Measurements from ENCODE around the gene NMNAT2. TPM values are rescaled to one million over a fixed set of nuclear protein-coding genes. Genes with fewer than 3 reads are reported as not detected.

The NMNAT2 gene
- total RNA-seq, 1 experiment from 2014 or later = 0.07 TPM

DNA sequence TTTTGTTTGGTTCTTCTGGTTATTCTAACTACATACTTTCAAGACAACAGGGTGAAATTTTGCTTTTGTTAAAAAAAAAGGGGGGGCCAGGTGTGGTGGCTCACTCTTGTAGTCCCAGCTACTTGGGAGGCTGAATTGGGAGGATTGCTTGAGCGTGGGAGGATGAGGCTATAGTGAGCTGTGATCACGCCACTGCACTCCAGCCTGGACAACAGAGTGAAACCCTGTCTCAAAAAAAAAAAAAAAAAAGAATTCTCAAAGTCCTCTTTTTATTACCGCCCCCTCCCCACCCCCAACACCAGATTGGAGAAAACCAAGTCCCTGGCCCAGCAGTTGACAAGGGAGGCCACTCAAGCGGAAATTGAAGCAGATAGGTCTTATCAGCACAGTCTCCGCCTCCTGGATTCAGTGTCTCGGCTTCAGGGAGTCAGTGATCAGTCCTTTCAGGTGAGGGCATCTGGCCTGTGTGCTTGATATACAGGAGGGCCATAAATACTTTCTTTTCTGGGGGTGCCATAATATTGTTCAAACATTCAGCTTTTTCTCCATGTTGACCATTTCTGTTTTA lies 181.9 kb downstream of the NMNAT2 start:
- Histone ChIP-seq H3K9me3 (0 out of 2 replicates have a peak, but pooled peaks cover 2% of the 10 kb centered on the region), H3K27me3 (no peaks in the 10 kb centered on the region), H3K36me3 (no peaks in the 10 kb centered on the region), H3K4me3 (no peak overlapping the region)
- no peak for DNase-seq

DNA sequence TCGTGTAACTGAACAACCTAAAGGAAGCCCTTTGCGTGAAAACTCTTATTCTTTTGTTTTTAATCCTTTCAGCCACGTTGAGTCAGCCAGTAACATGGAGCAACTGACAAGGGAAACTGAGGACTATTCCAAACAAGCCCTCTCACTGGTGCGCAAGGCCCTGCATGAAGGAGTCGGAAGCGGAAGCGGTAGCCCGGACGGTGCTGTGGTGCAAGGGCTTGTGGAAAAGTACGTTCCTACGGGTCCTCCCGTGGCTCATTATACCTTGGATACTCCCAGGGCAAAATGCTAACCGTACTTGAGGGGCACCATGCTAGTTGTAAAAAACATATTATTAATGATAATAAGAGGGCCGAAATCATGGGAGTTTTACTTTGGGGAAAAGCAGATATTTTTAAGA lies 182.7 kb downstream of the NMNAT2 start:
- no peaks in the 10 kb centered on the region for H3K27me3 ChIP-seq
- peak overlapping the region; percentile 47 for H3K4me3 ChIP-seq
- peak; percentile 86 for DNase-seq
- no peaks in the 10 kb centered on the region for H3K36me3 ChIP-seq
- 0 out of 2 replicates have a peak, but pooled peaks cover 2% of the 10 kb centered on the region for H3K9me3 ChIP-seq

DNA sequence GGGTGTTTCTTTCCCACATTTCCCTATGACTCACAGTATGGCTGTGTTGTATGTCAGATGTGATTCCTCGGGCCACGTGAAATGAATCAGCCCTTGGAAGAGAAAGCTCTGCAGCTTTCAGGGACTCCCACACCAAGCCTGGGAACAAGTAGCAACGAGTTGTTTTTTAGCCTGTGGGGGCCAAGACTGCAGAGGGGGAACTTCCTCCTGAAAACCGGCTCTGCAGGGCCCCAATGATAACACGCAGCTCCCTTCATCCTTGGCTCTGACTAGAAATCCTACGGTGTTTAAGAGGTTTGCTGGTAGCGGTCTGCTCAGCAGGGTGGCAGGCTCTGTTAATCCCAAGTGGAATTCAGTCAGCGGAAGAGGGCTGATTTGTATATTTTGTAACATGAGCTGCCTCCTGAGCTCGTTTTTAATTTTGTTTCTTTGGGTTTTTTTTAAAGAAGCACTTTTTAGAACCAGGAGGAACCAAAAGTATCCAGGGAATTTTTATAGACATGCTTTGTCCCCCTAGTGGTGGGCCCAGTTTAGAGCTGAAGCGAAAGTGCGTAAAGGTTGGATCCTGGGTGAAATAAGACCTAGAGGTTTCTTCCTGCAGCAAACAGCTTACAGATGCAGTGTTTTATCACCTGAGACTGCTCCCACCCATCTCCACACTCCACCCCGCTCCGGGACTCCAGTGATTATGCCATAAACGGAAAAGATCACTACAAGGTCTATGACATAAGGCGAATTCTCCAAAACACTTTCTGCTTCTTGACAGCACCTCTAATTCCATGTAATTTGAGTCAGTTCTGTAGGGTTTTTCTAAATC lies 183.3 kb downstream of the NMNAT2 start:
- DNase-seq = peak; percentile 96
- Histone ChIP-seq H3K36me3 (no peaks in the 10 kb centered on the region), H3K4me3 (peak overlapping the region; percentile 47), H3K27me3 (no peaks in the 10 kb centered on the region), H3K9me3 (0 out of 2 replicates have a peak, but pooled peaks cover 2% of the 10 kb centered on the region)

DNA sequence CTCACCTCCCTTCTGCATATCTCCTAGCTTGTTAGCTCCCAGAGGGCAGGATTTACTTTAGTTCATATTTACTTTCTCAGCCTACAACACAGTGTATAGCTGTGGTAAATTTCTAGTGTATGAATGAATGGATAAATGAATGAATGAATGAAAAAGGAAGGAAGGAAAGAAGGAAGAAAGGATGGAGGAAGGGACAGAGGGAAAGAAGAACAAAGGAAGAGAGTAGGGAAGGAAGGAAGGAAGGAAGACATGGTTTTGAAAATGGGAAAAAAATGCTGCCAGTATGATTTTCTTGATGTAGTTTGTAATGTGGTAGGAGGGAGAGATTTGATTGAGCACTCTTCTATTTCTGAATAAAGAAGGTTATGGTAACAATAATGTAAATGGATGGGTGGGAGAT lies 185.1 kb downstream of the NMNAT2 start:
- no peak for DNase-seq
- no peaks in the 10 kb centered on the region for H3K9me3 ChIP-seq

DNA sequence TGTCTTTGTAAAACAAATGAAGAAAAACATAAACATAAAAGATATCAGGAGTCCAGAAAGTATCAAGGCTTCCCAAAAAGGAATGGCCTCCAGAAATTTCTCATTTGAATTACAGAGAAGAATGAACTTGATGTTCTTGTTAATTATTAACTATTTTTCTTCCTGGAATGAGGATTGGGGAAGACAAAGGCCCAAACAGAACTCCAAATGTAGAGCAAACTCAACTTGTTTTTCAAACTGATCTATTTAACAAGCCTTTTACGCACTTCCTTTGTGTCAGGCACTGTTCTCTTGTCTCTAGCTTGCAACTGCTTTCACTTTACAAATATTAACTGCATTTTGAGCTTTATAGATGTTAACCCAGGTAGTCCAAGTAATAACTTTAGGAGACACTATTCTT lies 186.6 kb downstream of the NMNAT2 start:
- Histone ChIP-seq H3K4me3 (no peak overlapping the region), H3K36me3 (no peaks in the 10 kb centered on the region), H3K27me3 (no peaks in the 10 kb centered on the region), H3K9me3 (no peaks in the 10 kb centered on the region)
- no peak for DNase-seq

More for the DNA sequence above, 185.1 kb downstream of the NMNAT2 start:
- no peaks in the 10 kb centered on the region for H3K36me3 ChIP-seq
- no peak overlapping the region for H3K4me3 ChIP-seq
- no peaks in the 10 kb centered on the region for H3K27me3 ChIP-seq

DNA sequence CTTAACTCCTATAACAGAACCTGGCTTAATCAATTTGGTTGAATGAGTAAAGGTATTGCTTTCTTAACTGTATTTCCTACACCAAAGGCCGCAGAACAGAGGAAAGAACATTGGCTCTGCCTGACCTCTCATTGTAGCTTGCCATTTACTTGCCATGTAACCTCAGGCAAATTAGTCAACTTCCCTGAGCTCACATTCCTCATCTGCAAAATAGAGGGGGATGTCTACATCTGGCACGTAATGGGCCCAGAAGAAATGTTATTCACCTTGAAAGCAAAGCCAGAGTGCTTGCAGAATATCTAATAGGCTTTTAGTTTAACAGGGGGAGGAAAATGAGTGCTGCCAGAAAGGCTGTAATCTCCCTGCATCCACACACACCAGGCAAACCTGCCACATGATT lies 187.8 kb downstream of the NMNAT2 start:
- Histone ChIP-seq H3K9me3 (no peaks in the 10 kb centered on the region), H3K27me3 (no peaks in the 10 kb centered on the region), H3K4me3 (no peak overlapping the region), H3K36me3 (no peaks in the 10 kb centered on the region)
- DNase-seq = no peak

DNA sequence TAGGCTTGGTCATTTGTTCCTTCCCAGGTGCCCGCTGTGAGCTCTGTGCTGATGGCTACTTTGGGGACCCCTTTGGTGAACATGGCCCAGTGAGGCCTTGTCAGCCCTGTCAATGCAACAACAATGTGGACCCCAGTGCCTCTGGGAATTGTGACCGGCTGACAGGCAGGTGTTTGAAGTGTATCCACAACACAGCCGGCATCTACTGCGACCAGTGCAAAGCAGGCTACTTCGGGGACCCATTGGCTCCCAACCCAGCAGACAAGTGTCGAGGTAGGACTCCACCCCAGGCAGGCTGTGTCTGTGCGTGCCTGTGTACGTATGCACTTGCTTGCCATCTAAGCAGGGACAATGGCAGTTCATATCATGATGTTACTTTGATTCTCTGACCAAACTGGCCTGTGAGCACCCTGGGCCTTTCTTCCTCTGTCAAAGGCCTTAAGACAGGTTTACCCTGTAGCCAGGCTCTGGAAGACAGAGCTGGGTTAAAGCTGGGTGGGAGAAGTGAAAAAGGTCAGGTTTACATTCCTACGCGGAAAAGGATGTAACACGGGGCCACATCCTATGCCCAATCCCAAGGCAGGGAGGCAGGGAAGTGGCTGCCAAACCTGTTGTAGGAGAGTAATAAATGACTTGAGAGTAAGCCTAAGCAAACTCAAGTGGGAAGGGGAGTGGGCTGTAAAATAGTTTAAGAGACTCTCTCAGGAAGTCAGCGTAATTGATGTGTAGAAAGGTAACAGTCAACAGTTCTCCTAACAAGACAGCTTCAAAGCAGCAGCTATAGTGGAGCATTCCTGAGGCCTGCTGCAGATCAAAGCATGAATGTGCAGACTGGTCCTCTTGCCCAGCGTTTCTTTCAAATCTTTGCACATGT lies 189.6 kb downstream of the NMNAT2 start:
- Histone ChIP-seq H3K9me3 (no peaks in the 10 kb centered on the region), H3K4me3 (no peak overlapping the region), H3K36me3 (no peaks in the 10 kb centered on the region), H3K27me3 (no peaks in the 10 kb centered on the region)
- DNase-seq = no peak

DNA sequence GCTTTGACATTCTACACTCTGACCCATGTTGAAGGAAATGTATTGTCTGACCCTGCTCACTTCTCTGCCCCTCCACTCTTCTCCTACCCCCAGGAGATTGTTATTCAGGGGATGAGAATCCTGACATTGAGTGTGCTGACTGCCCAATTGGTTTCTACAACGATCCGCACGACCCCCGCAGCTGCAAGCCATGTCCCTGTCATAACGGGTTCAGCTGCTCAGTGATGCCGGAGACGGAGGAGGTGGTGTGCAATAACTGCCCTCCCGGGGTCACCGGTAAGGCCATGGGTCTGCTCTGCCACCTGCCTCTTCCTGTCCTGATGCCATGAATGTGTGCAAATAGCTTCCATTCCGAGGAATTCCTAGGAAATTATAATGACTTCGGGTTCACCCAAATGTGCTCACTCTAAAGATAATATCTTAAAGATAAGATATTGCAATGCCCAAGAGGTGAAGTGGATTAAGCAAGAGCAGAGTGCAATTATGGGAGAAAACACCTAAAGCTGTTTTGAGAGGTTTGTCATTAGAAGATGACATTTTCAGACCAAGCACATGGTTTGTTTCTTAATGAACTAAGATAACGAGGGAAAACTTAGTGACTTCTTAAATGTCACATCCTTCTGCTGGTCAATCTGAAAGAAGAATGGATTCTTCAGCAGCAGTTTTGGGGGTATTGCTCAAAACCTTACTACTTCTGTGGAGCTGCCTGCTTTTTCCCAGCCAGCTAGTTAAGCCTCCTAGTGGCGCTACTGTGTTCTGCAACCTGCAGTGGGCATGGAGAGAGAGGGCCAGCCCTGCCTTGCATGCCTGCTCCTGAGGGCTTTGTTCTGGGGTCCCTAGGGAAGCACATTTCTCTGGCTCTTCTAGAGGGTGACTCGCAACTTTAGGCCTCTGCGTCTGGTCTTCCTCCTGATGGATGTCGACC lies 190.5 kb downstream of the NMNAT2 start:
- H3K9me3 ChIP-seq = no peaks in the 10 kb centered on the region
- H3K36me3 ChIP-seq = no peaks in the 10 kb centered on the region
- DNase-seq = peak; percentile 55
- H3K27me3 ChIP-seq = no peaks in the 10 kb centered on the region
- no peak overlapping the region for H3K4me3 ChIP-seq

DNA sequence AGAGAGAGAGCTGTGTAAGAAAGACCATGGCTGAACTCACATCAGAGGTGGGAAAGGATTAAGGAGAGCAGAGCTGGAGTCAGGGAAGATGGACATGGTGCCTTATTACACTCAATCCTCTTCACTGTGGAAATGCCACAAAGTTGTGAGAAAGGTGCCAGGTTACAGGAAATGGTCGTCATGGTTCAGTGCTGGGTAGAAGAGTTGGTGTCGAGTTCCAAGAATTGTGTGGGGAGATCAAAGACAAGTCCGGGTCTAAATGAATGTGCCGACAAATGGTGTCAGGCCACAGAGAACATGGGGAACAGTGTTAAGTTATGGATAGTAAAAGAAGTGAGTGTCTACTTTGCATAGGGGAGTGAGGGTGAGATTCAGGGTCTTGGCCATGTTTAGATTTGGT lies 191.2 kb downstream of the NMNAT2 start:
- no peak overlapping the region for H3K4me3 ChIP-seq
- no peaks in the 10 kb centered on the region for H3K36me3 ChIP-seq
- no peaks in the 10 kb centered on the region for H3K27me3 ChIP-seq
- DNase-seq = no peak
- H3K9me3 ChIP-seq = no peaks in the 10 kb centered on the region

DNA sequence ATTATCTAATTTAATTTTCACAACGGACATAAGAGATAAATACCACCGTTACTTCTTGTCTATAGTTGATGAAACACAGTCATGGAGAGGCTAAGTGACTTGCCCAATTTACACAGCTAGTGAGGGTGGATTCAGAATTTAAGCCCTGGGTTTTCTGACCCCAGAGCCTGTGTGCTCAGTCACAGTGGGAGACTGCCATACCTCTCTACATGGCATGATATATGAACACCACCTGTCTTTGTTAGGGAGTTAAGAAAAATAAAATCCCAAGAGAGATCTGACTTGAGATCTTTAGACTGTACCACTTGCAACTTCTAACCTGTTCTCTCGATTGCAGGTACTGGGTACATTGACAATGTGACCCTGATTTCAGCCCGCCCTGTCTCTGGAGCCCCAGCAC lies 191.8 kb downstream of the NMNAT2 start:
- H3K4me3 ChIP-seq = no peak overlapping the region
- H3K9me3 ChIP-seq = no peaks in the 10 kb centered on the region
- no peak for DNase-seq
- no peaks in the 10 kb centered on the region for H3K36me3 ChIP-seq
- no peaks in the 10 kb centered on the region for H3K27me3 ChIP-seq

DNA sequence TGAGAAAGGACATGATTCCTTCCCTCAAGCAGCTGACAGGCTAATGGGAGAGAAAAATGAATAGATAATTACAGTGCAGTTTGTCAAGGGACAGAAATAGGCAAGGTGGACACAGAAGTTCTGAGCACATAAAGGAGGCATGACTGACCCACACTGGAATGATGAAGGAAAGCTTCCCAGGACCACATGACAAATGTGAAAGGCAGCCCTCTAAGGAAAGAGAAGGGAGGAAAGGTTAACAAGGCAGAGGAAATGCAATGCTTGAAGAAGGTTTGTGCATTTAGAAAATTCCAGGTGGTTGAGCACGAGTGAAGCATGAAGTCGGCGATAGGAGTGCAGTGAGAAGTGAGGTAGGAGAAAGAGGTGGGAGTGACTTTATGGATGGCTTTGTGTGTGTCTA lies 194.7 kb downstream of the NMNAT2 start:
- DNase-seq = no peak
- H3K27me3 ChIP-seq = no peaks in the 10 kb centered on the region
- H3K36me3 ChIP-seq = no peaks in the 10 kb centered on the region
- H3K9me3 ChIP-seq = no peaks in the 10 kb centered on the region
- H3K4me3 ChIP-seq = no peak overlapping the region

DNA sequence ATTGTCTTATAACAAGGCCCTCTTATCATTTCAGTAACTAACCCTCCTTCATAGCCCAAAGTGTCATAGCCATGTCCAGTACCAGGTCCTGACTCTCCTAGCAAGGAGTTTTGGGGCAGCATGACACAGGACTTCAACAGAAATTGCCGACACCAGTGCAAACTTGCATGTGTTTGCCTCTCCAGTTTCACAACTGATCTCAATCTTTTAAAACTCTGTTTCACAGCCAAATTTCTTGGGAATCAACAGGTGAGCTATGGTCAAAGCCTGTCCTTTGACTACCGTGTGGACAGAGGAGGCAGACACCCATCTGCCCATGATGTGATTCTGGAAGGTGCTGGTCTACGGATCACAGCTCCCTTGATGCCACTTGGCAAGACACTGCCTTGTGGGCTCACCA lies 195.3 kb downstream of the NMNAT2 start:
- no peak for DNase-seq
- Histone ChIP-seq H3K4me3 (no peak overlapping the region), H3K9me3 (no peaks in the 10 kb centered on the region), H3K36me3 (no peaks in the 10 kb centered on the region), H3K27me3 (no peaks in the 10 kb centered on the region)

DNA sequence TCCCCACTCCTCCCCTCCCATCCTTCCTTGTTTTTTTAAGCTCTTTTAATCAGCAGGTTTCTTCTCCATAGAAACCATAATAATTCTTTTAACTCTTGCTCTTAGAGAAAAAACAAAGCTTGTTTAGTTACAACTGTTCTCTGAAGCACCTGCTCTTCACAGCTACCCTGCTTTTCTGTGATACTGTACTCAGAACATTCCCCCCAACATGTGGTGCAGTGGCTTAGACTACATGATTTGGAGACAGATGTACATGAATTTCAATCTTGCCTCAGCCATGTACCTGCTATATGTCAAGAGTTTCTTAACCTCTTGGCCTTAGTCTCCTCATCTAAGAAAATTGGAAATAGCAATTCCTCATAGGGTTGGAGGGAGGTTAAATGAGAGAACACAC lies 198.6 kb downstream of the NMNAT2 start:
- Histone ChIP-seq H3K9me3 (no peaks in the 10 kb centered on the region), H3K36me3 (no peaks in the 10 kb centered on the region), H3K4me3 (no peak overlapping the region), H3K27me3 (no peaks in the 10 kb centered on the region)
- no peak for DNase-seq

DNA sequence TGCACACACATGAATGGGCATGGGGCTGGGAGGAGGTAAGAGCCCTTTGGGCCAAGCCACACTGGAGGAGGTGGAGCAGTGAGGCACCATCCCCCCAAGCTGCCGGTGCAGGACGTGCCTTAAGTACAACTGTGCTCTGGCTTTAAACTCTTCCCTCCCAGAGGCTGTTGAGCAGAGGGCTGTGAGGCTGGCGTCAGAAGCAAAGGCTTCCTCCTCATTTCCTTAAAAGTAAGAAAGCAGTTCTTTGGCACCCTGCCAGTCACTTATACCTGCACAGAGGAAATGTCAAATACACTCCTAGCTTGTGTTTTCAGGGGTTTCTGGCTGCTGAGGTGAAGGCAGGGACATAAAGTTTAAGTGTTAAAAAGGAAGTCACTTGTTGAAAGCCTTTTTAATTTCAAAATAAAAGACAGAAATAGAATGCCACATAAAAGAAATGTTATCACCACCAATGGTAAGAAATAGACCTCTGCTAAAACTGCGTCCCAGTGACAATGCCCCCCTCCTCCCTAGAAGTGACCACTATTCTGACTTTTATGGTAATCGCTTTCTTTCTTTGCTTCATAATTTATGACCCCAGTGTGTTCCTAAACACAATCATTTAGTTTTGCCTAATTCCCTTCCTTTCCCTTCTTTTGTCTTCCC lies 199.1 kb downstream of the NMNAT2 start:
- no peaks in the 10 kb centered on the region for H3K36me3 ChIP-seq
- no peaks in the 10 kb centered on the region for H3K27me3 ChIP-seq
- DNase-seq = no peak
- H3K4me3 ChIP-seq = no peak overlapping the region
- H3K9me3 ChIP-seq = no peaks in the 10 kb centered on the region

DNA sequence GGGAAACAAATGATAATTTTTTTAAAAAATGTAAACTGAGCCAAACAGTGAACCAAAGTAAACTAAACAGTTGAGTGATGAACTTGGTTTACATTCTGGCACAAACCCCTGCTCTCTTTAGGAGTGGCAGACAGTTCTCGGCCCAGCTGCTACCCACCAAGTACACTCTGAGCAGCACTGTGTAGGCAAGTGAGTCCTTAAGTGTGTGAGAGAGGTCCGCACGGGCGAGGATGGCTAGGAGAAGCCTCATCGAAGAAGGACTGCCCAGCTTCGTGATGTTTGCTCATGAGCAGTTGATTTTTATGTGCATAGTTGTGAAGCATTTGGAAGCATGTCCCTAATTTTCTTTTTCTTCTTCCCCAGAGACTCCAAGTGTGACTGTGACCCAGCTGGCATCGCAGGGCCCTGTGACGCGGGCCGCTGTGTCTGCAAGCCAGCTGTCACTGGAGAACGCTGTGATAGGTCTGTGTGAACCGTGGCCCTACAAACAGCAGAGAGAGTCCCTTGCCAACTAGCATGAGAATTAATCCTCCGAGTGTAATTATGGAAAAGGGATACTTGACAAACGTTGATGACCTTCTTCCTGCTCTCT lies 200.1 kb downstream of the NMNAT2 start:
- Histone ChIP-seq H3K9me3 (no peaks in the 10 kb centered on the region), H3K36me3 (no peaks in the 10 kb centered on the region), H3K27me3 (no peaks in the 10 kb centered on the region), H3K4me3 (no peak overlapping the region)
- DNase-seq = no peak

DNA sequence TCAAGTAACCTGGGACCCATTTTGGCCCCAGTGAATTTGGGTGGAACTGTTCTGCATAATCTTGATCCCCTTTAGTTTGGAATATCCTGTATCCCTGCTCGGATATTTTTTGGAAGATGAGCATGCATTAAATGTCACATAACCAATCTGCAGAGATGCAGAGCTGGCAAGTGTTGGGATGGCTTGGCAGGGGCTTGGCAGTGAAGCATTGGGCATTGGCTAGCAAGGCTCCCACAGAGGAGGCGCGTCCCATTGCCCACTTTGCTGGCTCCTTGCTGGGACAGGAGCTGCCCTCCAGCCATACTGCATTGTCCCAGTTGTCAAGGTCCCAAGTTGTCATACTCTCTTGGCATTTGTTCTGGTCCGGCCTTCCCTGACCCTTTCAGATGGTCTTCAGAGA lies 202.2 kb downstream of the NMNAT2 start:
- DNase-seq = no peak
- Histone ChIP-seq H3K9me3 (no peaks in the 10 kb centered on the region), H3K4me3 (no peak overlapping the region), H3K27me3 (no peaks in the 10 kb centered on the region), H3K36me3 (no peaks in the 10 kb centered on the region)
